ENCODE data around the gene PARVB. TPM values are rescaled to one million over a fixed set of nuclear protein-coding genes. Genes with fewer than 3 reads are reported as not detected.

PARVB gene
- total and polyA plus RNA-seq, 2 of the 8 experiments (the other 6 are each of a cell fraction or from before 2014, with no cell fraction given) = 14.5 to 18.6 TPM

- TF ChIP-seq RXRA (IDR thresholded peaks at IDR 0.05; ENCODE audit: insufficient read depth, low read depth, low read length) = no peak
- no peak for TF ChIP-seq SUZ12 (IDR thresholded peaks at IDR 0.05; ENCODE audit: low read length)
- TF ChIP-seq POU5F1 (IDR thresholded peaks at IDR 0.05; ENCODE audit: low read depth, low read length) = no peak
- no peak for TF ChIP-seq CBX8 (IDR thresholded peaks at IDR 0.05; ENCODE audit: borderline replicate concordance, low read depth, low read length)
- TF ChIP-seq POLR2AphosphoS5 (IDR thresholded peaks at IDR 0.05; ENCODE audit: low read depth, low read length) = no peak
- TF ChIP-seq BCL11A (IDR thresholded peaks at IDR 0.05; ENCODE audit: low read depth in 2 of 2, low read length in 2 of 2) = no peak
- no peak for TF ChIP-seq ZNF274 (IDR thresholded peaks at IDR 0.05; ENCODE audit: borderline replicate concordance, extremely low read depth, low read length)
- TF ChIP-seq SP4 (IDR thresholded peaks at IDR 0.05; ENCODE audit: low read length) = no peak
- TF ChIP-seq CREB1 (IDR thresholded peaks at IDR 0.05) = no peak
- TF ChIP-seq CTBP2 (IDR thresholded peaks at IDR 0.05; ENCODE audit: borderline replicate concordance, insufficient read depth, insufficient read length, low read length) = no peak
These were observed 78.8 kb downstream of the PARVB start (continued) for GRCh38 chr22:44102856-44103255.
